ENCODE measurements around the gene HLA-A.

Gene HLA-A

GRCh38 chr6:29945281-29945820 is 3.0 kb downstream of the HLA-A start:
- Mint-ChIP-seq H3K4me1 (ENCODE audit: low read depth) (peaks cover 41% of the 10 kb centered on the region), H3K4me3 (peak overlapping the region; percentile 90), H3K36me3 (ENCODE audit: low read depth) (peaks cover 64% of the 10 kb centered on the region), H3K27ac (peak overlapping the region; percentile 73), H3K27me3 (ENCODE audit: low read depth) (no peaks in the 10 kb centered on the region), H3K9me3 (no peaks in the 10 kb centered on the region)

GRCh38 chr6:29946223-29947076 is 4.1 kb downstream of the HLA-A start:
- H3K27me3 Mint-ChIP-seq (ENCODE audit: low read depth), result no peaks in the 10 kb centered on the region
- H3K36me3 Mint-ChIP-seq (ENCODE audit: low read depth), result peaks cover 69% of the 10 kb centered on the region
- peak overlapping the region; percentile 90 for H3K4me3 Mint-ChIP-seq
- H3K9me3 Mint-ChIP-seq, result no peaks in the 10 kb centered on the region
- H3K27ac Mint-ChIP-seq, result peak overlapping the region; percentile 56
- peaks cover 35% of the 10 kb centered on the region for H3K4me1 Mint-ChIP-seq (ENCODE audit: low read depth)

- no peaks in the 10 kb centered on the region for H3K9me3 Mint-ChIP-seq
- H3K27me3 Mint-ChIP-seq (ENCODE audit: low read depth), result no peaks in the 10 kb centered on the region
- H3K36me3 Mint-ChIP-seq (ENCODE audit: low read depth), result peaks cover 68% of the 10 kb centered on the region
- H3K4me3 Mint-ChIP-seq, result no peak overlapping the region
- H3K4me1 Mint-ChIP-seq (ENCODE audit: low read depth), result peaks cover 29% of the 10 kb centered on the region
- no peak overlapping the region for H3K27ac Mint-ChIP-seq
These were observed 5.0 kb downstream of the HLA-A start for GRCh38 chr6:29947077-29947980.

GRCh38 chr6:29948277-29948676 is 5.9 kb downstream of the HLA-A start:
- H3K27ac Mint-ChIP-seq, result no peak overlapping the region
- no peak overlapping the region for H3K4me3 Mint-ChIP-seq
- peaks cover 29% of the 10 kb centered on the region for H3K4me1 Mint-ChIP-seq (ENCODE audit: low read depth)

GRCh38 chr6:29949934-29950333 is 7.6 kb downstream of the HLA-A start:
- no peaks in the 10 kb centered on the region for H3K9me3 Mint-ChIP-seq
- peaks cover 45% of the 10 kb centered on the region for H3K36me3 Mint-ChIP-seq (ENCODE audit: low read depth)
- no peaks in the 10 kb centered on the region for H3K27me3 Mint-ChIP-seq (ENCODE audit: low read depth)
- no peak overlapping the region for H3K4me3 Mint-ChIP-seq
- peaks cover 25% of the 10 kb centered on the region for H3K4me1 Mint-ChIP-seq (ENCODE audit: low read depth)
- H3K27ac Mint-ChIP-seq, result no peak overlapping the region

More at GRCh38 chr6:29948277-29948676, 5.9 kb downstream of the HLA-A start:
- H3K27me3 Mint-ChIP-seq (ENCODE audit: low read depth), result no peaks in the 10 kb centered on the region
- H3K9me3 Mint-ChIP-seq, result no peaks in the 10 kb centered on the region
- peaks cover 62% of the 10 kb centered on the region for H3K36me3 Mint-ChIP-seq (ENCODE audit: low read depth)

- no peaks in the 10 kb centered on the region for H3K9me3 Mint-ChIP-seq
- peaks cover 26% of the 10 kb centered on the region for H3K36me3 Mint-ChIP-seq (ENCODE audit: low read depth)
- H3K4me3 Mint-ChIP-seq, result no peak overlapping the region
- peaks cover 6% of the 10 kb centered on the region for H3K4me1 Mint-ChIP-seq (ENCODE audit: low read depth)
- no peak overlapping the region for H3K27ac Mint-ChIP-seq
- no peaks in the 10 kb centered on the region for H3K27me3 Mint-ChIP-seq (ENCODE audit: low read depth)
These were observed 9.6 kb downstream of the HLA-A start for GRCh38 chr6:29951882-29952281.

- no peak overlapping the region for H3K27ac Mint-ChIP-seq
- peaks cover 2% of the 10 kb centered on the region for H3K4me1 Mint-ChIP-seq (ENCODE audit: low read depth)
- no peaks in the 10 kb centered on the region for H3K27me3 Mint-ChIP-seq (ENCODE audit: low read depth)
- no peak overlapping the region for H3K4me3 Mint-ChIP-seq
- no peaks in the 10 kb centered on the region for H3K9me3 Mint-ChIP-seq
- peaks cover 18% of the 10 kb centered on the region for H3K36me3 Mint-ChIP-seq (ENCODE audit: low read depth)
These were observed 10.7 kb downstream of the HLA-A start for GRCh38 chr6:29953001-29953441.

- Mint-ChIP-seq H3K27me3 (ENCODE audit: low read depth) (no peaks in the 10 kb centered on the region), H3K36me3 (ENCODE audit: low read depth) (peaks cover 12% of the 10 kb centered on the region)
These were observed 11.4 kb downstream of the HLA-A start for GRCh38 chr6:29953686-29954085.

GRCh38 chr6:29954272-29954671 is 11.9 kb downstream of the HLA-A start:
- no peak overlapping the region for H3K27ac Mint-ChIP-seq
- H3K36me3 Mint-ChIP-seq (ENCODE audit: low read depth), result peaks cover 9% of the 10 kb centered on the region
- no peaks in the 10 kb centered on the region for H3K9me3 Mint-ChIP-seq
- peaks cover 3% of the 10 kb centered on the region for H3K4me1 Mint-ChIP-seq (ENCODE audit: low read depth)
- H3K27me3 Mint-ChIP-seq (ENCODE audit: low read depth), result no peaks in the 10 kb centered on the region
- H3K4me3 Mint-ChIP-seq, result no peak overlapping the region

More at GRCh38 chr6:29953686-29954085, 11.4 kb downstream of the HLA-A start:
- Mint-ChIP-seq H3K4me1 (ENCODE audit: low read depth) (peaks cover 2% of the 10 kb centered on the region), H3K9me3 (no peaks in the 10 kb centered on the region), H3K4me3 (no peak overlapping the region), H3K27ac (no peak overlapping the region)

GRCh38 chr6:29955783-29956182 is 13.5 kb downstream of the HLA-A start:
- no peak overlapping the region for H3K4me3 Mint-ChIP-seq
- no peaks in the 10 kb centered on the region for H3K9me3 Mint-ChIP-seq
- peaks cover 2% of the 10 kb centered on the region for H3K36me3 Mint-ChIP-seq (ENCODE audit: low read depth)
- H3K27ac Mint-ChIP-seq, result no peak overlapping the region
- peaks cover 7% of the 10 kb centered on the region for H3K4me1 Mint-ChIP-seq (ENCODE audit: low read depth)
- no peaks in the 10 kb centered on the region for H3K27me3 Mint-ChIP-seq (ENCODE audit: low read depth)

- no peak overlapping the region for H3K27ac Mint-ChIP-seq
- peaks cover 7% of the 10 kb centered on the region for H3K4me1 Mint-ChIP-seq (ENCODE audit: low read depth)
- no peaks in the 10 kb centered on the region for H3K9me3 Mint-ChIP-seq
- no peaks in the 10 kb centered on the region for H3K27me3 Mint-ChIP-seq (ENCODE audit: low read depth)
- no peaks in the 10 kb centered on the region for H3K36me3 Mint-ChIP-seq (ENCODE audit: low read depth)
- H3K4me3 Mint-ChIP-seq, result no peak overlapping the region
These were observed 14.2 kb downstream of the HLA-A start for GRCh38 chr6:29956518-29956917.

- Mint-ChIP-seq H3K4me1 (ENCODE audit: low read depth) (peaks cover 9% of the 10 kb centered on the region), H3K27me3 (ENCODE audit: low read depth) (no peaks in the 10 kb centered on the region), H3K4me3 (no peak overlapping the region), H3K36me3 (ENCODE audit: low read depth) (peaks cover 2% of the 10 kb centered on the region), H3K27ac (no peak overlapping the region), H3K9me3 (no peaks in the 10 kb centered on the region)
These were observed 15.7 kb downstream of the HLA-A start for GRCh38 chr6:29958046-29958445.

GRCh38 chr6:29958921-29959320 is 16.6 kb downstream of the HLA-A start:
- peaks cover 13% of the 10 kb centered on the region for H3K4me1 Mint-ChIP-seq (ENCODE audit: low read depth)
- peaks cover 2% of the 10 kb centered on the region for H3K36me3 Mint-ChIP-seq (ENCODE audit: low read depth)
- no peaks in the 10 kb centered on the region for H3K27me3 Mint-ChIP-seq (ENCODE audit: low read depth)
- no peak overlapping the region for H3K27ac Mint-ChIP-seq
- no peaks in the 10 kb centered on the region for H3K9me3 Mint-ChIP-seq
- H3K4me3 Mint-ChIP-seq, result no peak overlapping the region

- Mint-ChIP-seq H3K27me3 (ENCODE audit: low read depth) (no peaks in the 10 kb centered on the region), H3K9me3 (no peaks in the 10 kb centered on the region), H3K4me3 (no peak overlapping the region), H3K36me3 (ENCODE audit: low read depth) (peaks cover 2% of the 10 kb centered on the region), H3K4me1 (ENCODE audit: low read depth) (peaks cover 17% of the 10 kb centered on the region), H3K27ac (no peak overlapping the region)
These were observed 17.1 kb downstream of the HLA-A start for GRCh38 chr6:29959467-29959866.
